NB4 (cell line): Measurements from ENCODE around the gene CABLES1.

Experiments
- DNase-seq: peaks from one replicate; pipeline ENCODE4 v3.0.0; 2010; ENCODE audit warnings: low read depth
- H3K4me3 ChIP-seq: one replicate; pipeline ENCODE4 v1.5.1; 2011; ENCODE audit warnings: mild to moderate bottlenecking, low read depth, low read length, moderate library complexity
- CTCF ChIP-seq: IDR thresholded peaks from one replicate; pipeline ENCODE4 v1.5.1; 2012; ENCODE audit warnings: low read depth, low read length
- MAX ChIP-seq: IDR thresholded peaks from 2 replicates; pipeline ENCODE4 v1.6.1; 2011; ENCODE audit warnings: low read depth, low read length
- MYC ChIP-seq: IDR thresholded peaks from 2 replicates; pipeline ENCODE4 v1.6.1; 2011; ENCODE audit warnings: low read depth, low read length
- POLR2A ChIP-seq: IDR thresholded peaks from 2 replicates; pipeline ENCODE4 v1.6.1; 2011; ENCODE audit warnings: mild to moderate bottlenecking; ENCODE audit not compliant: insufficient read length; ENCODE audit errors: extremely low read depth

The CABLES1 gene

GRCh38 chr18:23270986-23271680, 135.8 kb downstream of the CABLES1 start:
- no peak for DNase-seq
- no peak overlapping the region for H3K4me3 ChIP-seq
- TF ChIP-seq CTCF = no peak

- TF ChIP-seq CTCF (no peak), POLR2A (no peak), MYC (no peak), MAX (no peak)
- DNase-seq = no peak
- no peak overlapping the region for H3K4me3 ChIP-seq
Measured at GRCh38 chr18:23272498-23273232, 137.4 kb downstream of the CABLES1 start.

- H3K4me3 ChIP-seq = no peak overlapping the region
- no peak for DNase-seq
- TF ChIP-seq MAX = no peak
- no peak for TF ChIP-seq CTCF
- TF ChIP-seq MYC = no peak
- no peak for TF ChIP-seq POLR2A
Measured at GRCh38 chr18:23273443-23273966, 138.2 kb downstream of the CABLES1 start.

- H3K4me3 ChIP-seq = no peak overlapping the region
- TF ChIP-seq CTCF = no peak
- no peak for TF ChIP-seq MYC
- no peak for TF ChIP-seq MAX
- no peak for TF ChIP-seq POLR2A
- no peak for DNase-seq
Measured at GRCh38 chr18:23274638-23275482, 139.6 kb downstream of the CABLES1 start.

GRCh38 chr18:23276451-23276850, 141.2 kb downstream of the CABLES1 start:
- H3K4me3 ChIP-seq = no peak overlapping the region
- TF ChIP-seq POLR2A = no peak
- no peak for TF ChIP-seq MYC
- TF ChIP-seq CTCF = no peak
- no peak for DNase-seq
